H1 (cell line): ENCODE data around the gene ADCY5. TPM values are rescaled to one million over a fixed set of nuclear protein-coding genes. Genes with fewer than 3 reads are reported as not detected.
A peak's percentile ranks its signal among the peaks of the same experiment; 100 is the strongest.

ENCODE experiments used
- CTCF ChIA-PET: fragments of 300-600 bp; sonication (Branson Sonifier 250); formaldehyde crosslinking; loops from one replicate; lab custom pipeline; 2021; ENCODE audit not compliant: partially characterized antibody; lab: Charles Lee
- POLR2A ChIA-PET: fragments of 300-600 bp; sonication (Branson Sonifier 250); formaldehyde crosslinking; loops from one replicate; lab custom pipeline; 2021; ENCODE audit warnings: inconsistent platforms; ENCODE audit not compliant: partially characterized antibody; lab: Charles Lee
- DNase-seq, 2 experiments: peaks; one replicate each; pipeline versions ENCODE4 v3.0.0 to v3.0.0-alpha.2; 2010 to 2022; ENCODE audit warnings: low spot score in 2 of 2, low read depth in 1 of 2, mixed read lengths in 1 of 2
- FAIRE-seq: peaks from 2 replicates; lab custom pipeline; 2011; peaks lifted over from hg19 to GRCh38; lab: Jason Lieb, UNC
- H2AFZ ChIP-seq: 2 replicates; pipeline ENCODE4 v1.8.1; 2012; ENCODE audit warnings: low read length, inconsistent platforms
- H2AK5ac ChIP-seq: 2 replicates; pipeline ENCODE4 v1.6.1; 2013; ENCODE audit warnings: low read depth, low read length
- H2BK120ac ChIP-seq: replicated peaks from 2 replicates; pipeline ENCODE3; 2013; ENCODE audit warnings: low read depth, low read length, inconsistent platforms
- H2BK12ac ChIP-seq: 2 replicates; pipeline ENCODE4 v1.6.1; 2013; ENCODE audit warnings: low read depth, low read length
- H2BK15ac ChIP-seq: 2 replicates; pipeline ENCODE4 v1.6.1; 2013; ENCODE audit warnings: low read length
- H2BK20ac ChIP-seq: 2 replicates; pipeline ENCODE4 v1.6.1; 2013; ENCODE audit warnings: low read length
- H2BK5ac ChIP-seq: 2 replicates; pipeline ENCODE4 v1.6.1; 2013; ENCODE audit warnings: low read depth, low read length
- H3K14ac ChIP-seq: 2 replicates; pipeline ENCODE4 v1.6.1; 2013; ENCODE audit warnings: inconsistent platforms; ENCODE audit not compliant: insufficient read length
- H3K18ac ChIP-seq: 2 replicates; pipeline ENCODE4 v1.6.1; 2013; ENCODE audit warnings: low read length; ENCODE audit errors: extremely low read depth
- H3K23ac ChIP-seq: 2 replicates; pipeline ENCODE4 v1.6.1; 2013; ENCODE audit warnings: inconsistent platforms; ENCODE audit not compliant: insufficient read length
- H3K23me2 ChIP-seq: 2 replicates; pipeline ENCODE4 v1.6.1; 2013; ENCODE audit warnings: low read depth, low read length
- H3K27ac ChIP-seq: 2 replicates; pipeline ENCODE4 v1.6.1; 2011; ENCODE audit warnings: low read depth, low read length, inconsistent platforms
- H3K27me3 ChIP-seq, 4 experiments: replicated peaks in 1 of 4; 1 replicate in 1 of 4; 2 replicates in 3 of 4; pipeline versions ENCODE4 v1.6.1 to v1.8.1; 2011 to 2013; ENCODE audit warnings: low read length in 3 of 4, mild to moderate bottlenecking in 3 of 4, inconsistent platforms in 2 of 4, mixed read lengths in 2 of 4, moderate library complexity in 1 of 4; ENCODE audit not compliant: control insufficient read depth in 3 of 4, insufficient read depth in 3 of 4; ENCODE audit errors: extremely low read depth in 1 of 4
- H3K36me3 ChIP-seq, 4 experiments: 2 replicates each; pipeline versions ENCODE4 v1.6.1 to v1.8.1; 2011 to 2013; ENCODE audit warnings: mild to moderate bottlenecking in 4 of 4, low read length in 3 of 4, moderate library complexity in 2 of 4, control low read depth in 1 of 4, inconsistent platforms in 1 of 4; ENCODE audit not compliant: insufficient read depth in 4 of 4, control insufficient read depth in 2 of 4
- H3K4ac ChIP-seq: replicated peaks from 2 replicates; pipeline ENCODE3; 2013; ENCODE audit warnings: low read length, low read depth, mixed read lengths, inconsistent platforms; ENCODE audit not compliant: insufficient read length
- H3K4me1 ChIP-seq, 4 experiments: replicated peaks in 1 of 4; 1 replicate in 1 of 4; 2 replicates in 3 of 4; pipeline versions ENCODE4 v1.6.1 to v1.8.1; 2011 to 2013; ENCODE audit warnings: low read length in 3 of 4, inconsistent platforms in 2 of 4, mixed read lengths in 1 of 4; ENCODE audit not compliant: insufficient read depth in 4 of 4, control insufficient read depth in 3 of 4
- H3K4me2 ChIP-seq, 2 experiments: 2 replicates each; pipeline versions ENCODE4 v1.6.1 to v1.8.1; 2011 to 2013; ENCODE audit warnings: low read depth in 2 of 2, low read length in 2 of 2, control low read depth in 1 of 2, inconsistent platforms in 1 of 2, mild to moderate bottlenecking in 1 of 2; ENCODE audit not compliant: insufficient read depth in 1 of 2
- H3K4me3 ChIP-seq, 4 experiments: fragments of 200-600, 300-600 bp in 1 of 4; sonication (generic), shearing (Covaris generic), sonication (Bioruptor Twin) in 1 of 4; 2 replicates each; pipeline versions ENCODE4 v1.5.1 to v1.8.1; 2011 to 2016; ENCODE audit warnings: low read length in 4 of 4, low read depth in 3 of 4, control low read depth in 2 of 4, inconsistent platforms in 2 of 4, mild to moderate bottlenecking in 2 of 4, mixed read lengths in 1 of 4, moderate library complexity in 1 of 4; ENCODE audit not compliant: insufficient read depth in 2 of 4; ENCODE audit errors: extremely low read depth in 1 of 4
- H3K56ac ChIP-seq: replicated peaks from 2 replicates; pipeline ENCODE3; 2013; ENCODE audit warnings: low read depth, mild to moderate bottlenecking, mixed read lengths, low read length, inconsistent platforms; ENCODE audit not compliant: insufficient read length
- H3K79me1 ChIP-seq: 2 replicates; pipeline ENCODE4 v1.6.1; 2013; ENCODE audit warnings: low read depth, low read length, control low read depth
- H3K79me2 ChIP-seq, 2 experiments: 2 replicates each; pipeline versions ENCODE4 v1.6.1 to v1.8.1; 2012 to 2013; ENCODE audit warnings: low read length in 2 of 2, mild to moderate bottlenecking in 2 of 2, inconsistent platforms in 1 of 2; ENCODE audit not compliant: insufficient read depth in 2 of 2, control insufficient read depth in 1 of 2
- H3K9ac ChIP-seq, 4 experiments: replicated peaks in 1 of 4; 1 replicate in 1 of 4; 2 replicates in 3 of 4; pipeline versions ENCODE4 v1.6.1 to v1.8.1; 2011 to 2013; ENCODE audit warnings: low read depth in 3 of 4, low read length in 3 of 4, control low read depth in 2 of 4, mild to moderate bottlenecking in 2 of 4, moderate library complexity in 2 of 4, inconsistent platforms in 1 of 4; ENCODE audit errors: extremely low read depth in 1 of 4
- H3K9me3 ChIP-seq, 2 experiments: 2 replicates each; pipeline versions ENCODE4 v1.6.1 to v1.8.1; 2012 to 2013; ENCODE audit warnings: mild to moderate bottlenecking in 2 of 2, moderate library complexity in 2 of 2, control low read depth in 1 of 2, inconsistent platforms in 1 of 2, low read depth in 1 of 2, low read length in 1 of 2, mixed read lengths in 1 of 2; ENCODE audit not compliant: insufficient read depth in 2 of 2
- H4K20me1 ChIP-seq, 2 experiments: replicated peaks in 1 of 2; 2 replicates each; pipeline versions ENCODE3 to v1.8.1; 2011 to 2013; ENCODE audit warnings: inconsistent platforms in 2 of 2, low read length in 2 of 2, mild to moderate bottlenecking in 1 of 2; ENCODE audit not compliant: insufficient read depth in 2 of 2, control insufficient read depth in 1 of 2
- H4K5ac ChIP-seq: 2 replicates; pipeline ENCODE4 v1.6.1; 2013; ENCODE audit warnings: low read length, low read depth, mixed read lengths, inconsistent platforms; ENCODE audit not compliant: insufficient read length
- H4K8ac ChIP-seq: 2 replicates; pipeline ENCODE4 v1.8.0; 2013; ENCODE audit warnings: mild to moderate bottlenecking, moderate library complexity, low read length, inconsistent platforms; ENCODE audit not compliant: insufficient read depth; ENCODE audit errors: extremely low read depth
- H4K91ac ChIP-seq: replicated peaks from 2 replicates; pipeline ENCODE3; 2013; ENCODE audit warnings: low read length, mixed read lengths, inconsistent platforms; ENCODE audit not compliant: insufficient read length
- CBX8 ChIP-seq: fragments of 300-800, 300-1000 bp; sonication (generic); IDR thresholded peaks from 2 replicates; pipeline ENCODE4 v1.7.1; 2016; ENCODE audit warnings: low read depth, low read length, borderline replicate concordance
- EZH2 ChIP-seq: fragments of 200-600 bp; sonication (generic); IDR thresholded peaks from 2 replicates; pipeline ENCODE4 v1.7.1; 2012; ENCODE audit warnings: low read depth, mild to moderate bottlenecking, moderate library complexity, low read length, inconsistent platforms; ENCODE audit not compliant: severe bottlenecking
- KDM1A ChIP-seq: fragments of 200-600, 300-600 bp; sonication (generic); IDR thresholded peaks from 2 replicates; pipeline ENCODE4 v1.7.1; 2016; ENCODE audit warnings: mild to moderate bottlenecking, low read length, borderline replicate concordance
- MAFK ChIP-seq: IDR thresholded peaks from 2 replicates; pipeline ENCODE4 v1.6.1; 2012; ENCODE audit warnings: low read depth, mild to moderate bottlenecking, improper control_type of control experiment, low read length
- POU5F1 ChIP-seq: IDR thresholded peaks from 2 replicates; pipeline ENCODE4 v1.6.1; 2011; ENCODE audit warnings: low read depth, mild to moderate bottlenecking, low read length, moderate library complexity
- SP2 ChIP-seq: IDR thresholded peaks from 2 replicates; pipeline ENCODE4 v1.6.1; 2012; ENCODE audit warnings: mild to moderate bottlenecking, low read length, inconsistent platforms
- SP4 ChIP-seq: IDR thresholded peaks from 2 replicates; pipeline ENCODE4 v1.6.1; 2012; ENCODE audit warnings: low read length, inconsistent platforms
- TAF1 ChIP-seq: IDR thresholded peaks from 2 replicates; pipeline ENCODE4 v1.6.1; 2011; ENCODE audit warnings: mild to moderate bottlenecking, low read depth, low read length
- WGBS, 2 experiments: shearing (Covaris generic) in 1 of 2; methylation state at CpG; one replicate each; pipeline versions ENCODE4 v1.1.6 to v1.1.7; 2013 to 2015; ENCODE audit warnings: low lambda C conversion rate in 2 of 2, mixed read lengths in 2 of 2, inconsistent platforms in 1 of 2, low coverage in 1 of 2, missing lambda C conversion rate in 1 of 2; ENCODE audit not compliant: insufficient replicate concordance in 2 of 2, insufficient coverage in 1 of 2, insufficient read length in 1 of 2; ENCODE audit errors: extremely low coverage in 1 of 2, missing lambda C conversion rate in 1 of 2; 5-methylcytosine and 5-hydroxymethylcytosine counted together
- polyA plus RNA-seq, 7 experiments: library from polyadenylated mRNA; depleted of rRNA in 3 of 7; stranded (reverse) in 5 of 7; unstranded in 2 of 7; fragments of >200 nt in 5 of 7; fragments of 200-250 nt in 2 of 7; gene quantifications; 1 replicate in 5 of 7; 2 replicates in 1 of 7; 4 replicates in 1 of 7; pipeline versions ENCODE4 v1.2.1 to v1.2.3, GENCODE V29; 2011 to 2013; ENCODE audit warnings: missing spikeins in 2 of 7, mixed read lengths in 2 of 7
- total RNA-seq: library from RNA; stranded (reverse); fragmentation: NEBNext Ultra II Directional; extraction: Animal tissue kit (Norgen Biotek cat#: 25700); gene quantifications from 2 replicates; pipeline ENCODE4 v1.2.1, GENCODE V29; 2021
- TF ChIP-seq, protein P1 (sequence below): IDR thresholded peaks from 2 replicates; pipeline ENCODE4 v1.6.1; 2011; ENCODE audit warnings: low read depth, mild to moderate bottlenecking, low read length; ENCODE audit not compliant: insufficient read depth
- TF ChIP-seq, protein P2 (sequence below): IDR thresholded peaks from 2 replicates; pipeline ENCODE4 v1.6.1; 2012; ENCODE audit warnings: low read length, inconsistent platforms

The ADCY5 gene
- total and polyA plus RNA-seq, 2 of the 8 experiments (the other 6 are each of a cell fraction or from before 2014, with no cell fraction given), result 18.9 to 40.8 TPM

DNA sequence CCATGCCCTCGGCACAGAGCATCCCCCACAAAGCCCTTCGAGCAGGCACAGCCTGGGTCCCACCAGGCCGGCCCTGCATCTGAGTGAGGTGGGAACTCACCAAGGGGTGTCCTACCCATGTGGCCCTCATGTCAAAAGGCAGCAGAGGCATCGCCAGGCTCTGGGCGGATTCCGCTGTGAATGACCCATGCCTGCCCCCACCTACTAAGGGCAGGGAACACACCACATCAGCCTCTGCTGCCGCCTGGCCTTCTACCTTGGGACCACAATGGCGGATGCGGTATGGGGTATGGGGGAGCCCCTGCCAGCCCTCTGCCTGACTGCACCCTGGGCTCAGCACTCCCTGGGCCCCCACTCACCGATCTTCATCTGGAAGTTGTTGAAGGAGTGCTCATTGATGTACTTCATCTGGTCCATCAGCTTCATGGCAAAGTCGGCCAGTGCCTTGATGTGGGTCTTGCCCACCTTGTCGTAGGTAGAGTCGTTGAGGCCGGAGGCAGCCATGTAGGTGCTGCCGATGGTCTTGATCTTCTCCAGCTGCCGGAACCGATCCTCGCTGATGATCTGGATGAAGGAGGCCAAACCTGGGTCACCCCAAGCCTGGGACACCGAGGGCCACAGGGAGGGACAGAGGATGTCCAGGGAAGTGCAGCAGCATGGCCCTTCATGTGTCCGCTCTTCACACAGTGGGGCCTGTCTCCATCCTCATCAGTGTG, 159.3 kb downstream of the ADCY5 start:
- Histone ChIP-seq H2BK5ac (no peak overlapping the region), H4K8ac (0 out of 2 replicates have a peak overlapping the region, but pooled peaks have one; percentile 45), H2BK20ac (no peak overlapping the region), H3K4me1 (peaks cover 0 to 2% (median 0%) of the 10 kb centered on the region in 4 experiments; a peak in 2 of 7 replicates), H3K4me2 (no peak overlapping the region), H3K79me1 (no peaks in the 10 kb centered on the region), H2BK15ac (no peak overlapping the region), H2BK12ac (no peak overlapping the region), H4K91ac (no peak overlapping the region), H3K56ac (no peak overlapping the region), H3K27ac (no peak overlapping the region), H3K27me3 (no peaks in the 10 kb centered on the region), H4K5ac (no peak overlapping the region), H2AFZ (no peak overlapping the region), H3K14ac (no peak overlapping the region), H4K20me1 (peaks cover 4 to 26% of the 10 kb centered on the region in 2 experiments), H3K79me2 (no peaks in the 10 kb centered on the region), H3K9ac (no peak overlapping the region), H3K36me3 (peaks cover 7 to 26% (median 24%) of the 10 kb centered on the region in 4 experiments), H3K18ac (no peak overlapping the region), H3K9me3 (no peaks in the 10 kb centered on the region), H2BK120ac (no peak overlapping the region), H2AK5ac (no peak overlapping the region), H3K23ac (no peak overlapping the region), H3K4me3 (no peak overlapping the region), H3K23me2 (no peaks in the 10 kb centered on the region), H3K4ac (no peak overlapping the region)
- CTCF ChIA-PET, result interaction anchor here (1.7 to 3.7 kb wide), 3 partner anchors 8 to 25 kb away, joined by 5 to 28 read pairs (median 15); no protein-coding TSS in a partner anchor
- 95% methylated on average over 20 of the region's 20 CpGs; no CpG with 5 or more reads in 1 of the 2 experiments for WGBS, 2 experiments
- FAIRE-seq (no peak), DNase-seq (no peak)
- POLR2A ChIA-PET, result interaction anchor here (0.8 to 0.9 kb wide), 2 partner anchors 9 to 10 kb away, joined by 3 read pairs; no protein-coding TSS in a partner anchor
- TF ChIP-seq MAFK (no peak), CBX8 (no peak), EZH2 (no peak), POU5F1 (no peak), SP4 (no peak), TAF1 (no peak), KDM1A (no peak), SP2 (no peak)
- TF ChIP-seq, protein P1, sequence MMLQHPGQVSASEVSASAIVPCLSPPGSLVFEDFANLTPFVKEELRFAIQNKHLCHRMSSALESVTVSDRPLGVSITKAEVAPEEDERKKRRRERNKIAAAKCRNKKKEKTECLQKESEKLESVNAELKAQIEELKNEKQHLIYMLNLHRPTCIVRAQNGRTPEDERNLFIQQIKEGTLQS, result no peak
- TF ChIP-seq, protein P2, sequence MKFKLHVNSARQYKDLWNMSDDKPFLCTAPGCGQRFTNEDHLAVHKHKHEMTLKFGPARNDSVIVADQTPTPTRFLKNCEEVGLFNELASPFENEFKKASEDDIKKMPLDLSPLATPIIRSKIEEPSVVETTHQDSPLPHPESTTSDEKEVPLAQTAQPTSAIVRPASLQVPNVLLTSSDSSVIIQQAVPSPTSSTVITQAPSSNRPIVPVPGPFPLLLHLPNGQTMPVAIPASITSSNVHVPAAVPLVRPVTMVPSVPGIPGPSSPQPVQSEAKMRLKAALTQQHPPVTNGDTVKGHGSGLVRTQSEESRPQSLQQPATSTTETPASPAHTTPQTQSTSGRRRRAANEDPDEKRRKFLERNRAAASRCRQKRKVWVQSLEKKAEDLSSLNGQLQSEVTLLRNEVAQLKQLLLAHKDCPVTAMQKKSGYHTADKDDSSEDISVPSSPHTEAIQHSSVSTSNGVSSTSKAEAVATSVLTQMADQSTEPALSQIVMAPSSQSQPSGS, result no peak
